Skin of body (tissue), 2 donors: ENCODE results near the gene ALAS1. TPM values are rescaled to one million over a fixed set of nuclear protein-coding genes. Genes with fewer than 3 reads are reported as not detected.
A peak's percentile ranks its signal among the peaks of the same experiment; 100 is the strongest.
"Not testable (repeated sequence)": the region's sequence is repeated elsewhere in the genome, so short reads cannot be mapped to it uniquely, and the experiment has no call there.

Source experiments
- DNase-seq: peaks from one replicate; lab custom pipeline; 2025; lab: John Stamatoyannopoulos, UW
- total RNA-seq: library from RNA; depleted of rRNA; stranded (reverse); fragments of >200 nt; gene quantifications from one replicate; pipeline ENCODE4 v1.2.3, GENCODE V29; 2014

ALAS1 gene
- total RNA-seq, 1 donor from 2014 or later: 31.4 TPM

DNA sequence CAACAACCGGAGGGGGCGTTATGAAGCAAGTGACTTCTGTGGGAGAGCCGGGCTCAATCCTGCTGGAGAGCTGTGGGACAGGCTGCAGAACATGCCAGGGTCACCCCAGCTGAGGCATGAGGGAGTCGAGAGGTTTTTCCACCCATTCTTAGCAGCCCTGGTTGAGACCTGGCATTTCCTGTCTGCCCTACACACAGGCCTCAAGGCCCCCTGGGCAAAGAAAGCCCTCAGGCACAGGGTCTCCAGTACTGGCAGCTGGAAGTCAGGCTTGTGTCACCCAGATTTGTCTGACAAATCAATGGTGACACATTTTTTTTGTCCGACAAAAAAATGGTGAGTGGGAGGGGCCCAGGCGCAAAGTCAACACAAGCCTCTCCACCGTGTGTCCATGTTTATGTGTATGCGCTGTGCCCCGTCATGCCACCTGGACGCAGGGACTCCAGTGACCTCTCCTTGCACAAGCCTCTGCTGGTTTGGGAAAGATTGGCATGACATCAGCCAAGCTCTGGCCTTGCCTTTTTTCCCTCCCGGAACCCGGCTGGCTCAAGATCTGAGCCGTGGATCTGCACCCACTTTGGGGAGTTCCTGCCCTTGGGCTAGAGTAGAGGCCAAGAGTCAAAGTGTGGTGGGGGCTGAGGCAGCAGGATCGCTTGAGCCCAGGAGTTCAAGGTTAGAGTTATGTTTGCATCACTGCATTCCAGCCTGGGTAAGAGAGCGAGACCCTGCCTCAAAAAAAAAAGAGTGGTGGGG, 20.8 kb upstream of the ALAS1 start:
- DNase-seq: no peak

DNA sequence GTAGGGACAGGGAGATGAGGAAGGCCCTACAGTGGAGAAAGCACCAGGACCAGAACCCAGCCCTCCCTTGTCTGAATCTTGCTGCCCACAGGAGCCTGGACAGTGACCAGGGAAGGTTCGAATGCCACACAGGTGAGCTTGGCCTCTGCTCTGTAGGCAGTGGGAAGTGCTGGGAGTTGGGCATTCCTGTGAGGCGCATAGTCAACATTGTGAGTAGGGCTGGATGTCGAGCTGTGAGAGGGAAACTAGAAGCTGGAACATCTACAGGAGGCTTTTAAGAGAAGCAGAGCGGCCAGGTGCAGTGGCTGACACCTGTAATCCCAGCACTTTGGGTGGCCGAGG, 20.3 kb upstream of the ALAS1 start:
- no peak for DNase-seq

- not testable (repeated sequence) for DNase-seq
Measured at GRCh38 chr3:52178126-52178525, 19.8 kb upstream of the ALAS1 start.

- no peak for DNase-seq
Measured at GRCh38 chr3:52178537-52178936, 19.4 kb upstream of the ALAS1 start.

- DNase-seq: no peak
Measured at GRCh38 chr3:52181543-52181942, 16.4 kb upstream of the ALAS1 start.

DNA sequence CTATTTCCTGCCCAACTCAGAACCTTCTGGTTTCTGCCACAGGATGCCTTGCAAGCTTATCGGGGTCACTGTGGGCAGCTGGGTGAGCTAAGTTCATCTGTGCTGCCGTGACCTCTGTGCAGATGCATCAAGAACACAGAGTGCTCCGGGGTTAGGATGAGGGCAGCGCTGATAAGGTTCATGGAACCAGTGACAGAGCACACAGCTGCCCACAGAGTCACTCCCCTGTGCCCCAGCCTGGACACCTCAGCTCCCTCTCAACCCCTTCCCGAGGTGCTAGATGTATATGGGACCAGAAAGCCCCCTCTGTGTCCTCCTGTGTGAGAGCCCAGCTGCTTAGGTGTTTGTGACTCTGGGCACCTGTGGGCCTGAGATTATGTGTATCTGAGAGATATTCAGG, 15.8 kb upstream of the ALAS1 start:
- no peak for DNase-seq

DNA sequence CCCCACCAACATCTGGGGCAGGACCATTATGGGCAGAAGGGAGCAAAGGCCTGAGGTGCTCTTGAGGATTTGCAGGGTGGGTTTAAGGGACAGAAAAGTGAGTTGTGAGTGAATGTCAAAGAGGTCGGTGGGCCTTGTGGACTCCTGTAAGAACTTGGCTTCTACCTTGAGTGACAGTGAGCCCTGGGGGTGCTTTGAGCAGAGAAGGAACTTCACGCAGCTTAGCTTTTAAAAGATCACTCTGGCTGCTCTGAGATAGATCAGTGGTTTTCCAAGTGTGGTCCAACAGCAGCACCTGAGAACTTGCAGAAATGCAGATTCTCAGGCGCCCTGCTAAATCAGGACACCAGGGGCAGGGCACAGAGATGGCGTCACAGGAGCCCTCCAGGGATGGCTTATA, 15.3 kb upstream of the ALAS1 start:
- no peak for DNase-seq

DNA sequence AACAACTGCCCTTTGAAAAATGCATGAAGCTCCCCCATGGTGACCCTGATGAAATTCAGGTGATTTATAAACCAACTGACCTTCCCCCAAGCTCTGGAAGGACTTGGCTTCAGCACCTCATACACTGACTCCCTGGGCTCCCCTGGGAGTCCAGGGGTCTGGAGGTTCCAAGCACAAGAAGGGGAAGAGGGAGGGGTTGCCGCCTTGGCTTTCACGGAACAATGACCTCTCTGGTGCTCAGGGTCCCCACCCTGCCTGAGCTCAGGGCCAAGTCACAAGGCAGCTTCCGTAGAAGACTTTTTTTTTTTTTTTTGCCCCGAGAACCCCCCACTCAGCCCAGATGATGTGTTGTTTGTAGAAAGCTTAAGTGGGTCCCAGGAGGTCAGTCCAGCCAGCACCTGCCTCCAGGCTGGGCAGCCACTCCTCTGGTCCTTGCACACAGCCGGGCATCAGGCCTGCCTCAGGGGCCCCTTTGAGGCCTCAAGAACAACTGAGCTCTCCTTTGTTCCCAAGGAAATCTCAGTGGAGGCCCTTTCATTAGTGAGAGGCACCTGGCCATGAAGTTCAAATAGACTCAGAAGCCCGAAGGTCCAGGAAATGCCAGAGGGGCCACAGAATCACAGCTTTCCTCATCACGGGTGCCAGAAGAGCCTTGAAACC, 14.0 kb upstream of the ALAS1 start:
- DNase-seq: no peak

GRCh38 chr3:52184690-52185089, 13.3 kb upstream of the ALAS1 start:
- DNase-seq: no peak

DNA sequence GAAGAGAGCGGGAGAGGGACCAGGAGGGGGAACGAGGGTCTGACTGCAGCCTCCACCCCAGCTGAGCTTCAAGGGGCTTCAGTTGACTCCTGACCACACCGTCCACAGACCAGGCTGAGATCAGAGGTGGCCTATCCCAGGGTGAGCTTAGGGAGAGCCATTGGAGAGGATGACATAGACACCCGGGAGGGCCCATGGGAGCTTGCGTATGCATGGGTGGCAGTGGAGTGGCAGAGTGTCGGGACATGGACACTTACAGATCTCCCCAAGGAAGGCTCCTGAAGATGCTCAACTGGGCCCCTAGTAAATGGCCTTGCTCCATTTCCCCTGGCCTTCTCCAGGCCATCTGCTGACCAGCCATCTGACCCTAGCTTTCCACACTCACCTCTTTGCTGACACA, 12.6 kb upstream of the ALAS1 start:
- DNase-seq: no peak

DNA sequence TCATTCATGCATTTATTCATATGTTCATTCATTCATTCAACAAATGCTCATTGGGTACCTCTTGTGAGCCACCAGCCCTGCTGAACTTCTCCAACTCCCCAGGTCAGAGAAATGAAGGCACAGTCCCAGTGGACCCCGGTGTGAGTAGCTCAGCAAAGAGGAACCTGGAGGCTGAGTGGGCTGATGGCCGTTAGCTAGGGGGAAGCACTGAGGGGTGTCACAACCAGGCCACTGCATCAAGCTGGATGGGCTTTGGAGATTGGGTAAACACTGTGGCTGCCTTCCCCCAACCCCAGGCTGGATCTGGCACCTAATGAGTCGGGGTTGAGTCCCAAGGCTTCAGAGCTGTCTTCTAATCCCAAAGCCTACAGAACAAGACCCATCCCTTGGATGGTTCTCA, 12.1 kb upstream of the ALAS1 start:
- no peak for DNase-seq

DNA sequence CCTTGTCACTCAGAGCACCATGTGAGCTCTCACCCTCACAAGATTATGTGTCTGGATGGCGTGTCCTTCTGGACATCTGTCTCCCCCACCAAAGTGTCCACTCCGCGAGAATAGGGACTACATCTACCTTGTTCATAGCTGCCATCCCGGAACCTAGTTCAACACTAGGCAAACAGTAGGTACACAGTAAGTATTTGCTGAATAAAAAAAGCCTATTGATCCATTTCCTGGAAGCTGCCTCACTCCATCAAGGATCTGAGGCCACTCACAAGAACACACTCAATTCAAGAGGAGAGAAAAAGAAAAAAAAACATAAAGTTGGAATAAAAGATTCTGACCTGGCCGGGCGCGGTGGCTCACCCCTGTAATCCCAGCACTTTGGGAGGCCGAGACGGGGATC, 11.2 kb upstream of the ALAS1 start:
- DNase-seq: no peak

- DNase-seq: no peak
Measured at GRCh38 chr3:52188556-52188955, 9.4 kb upstream of the ALAS1 start.

GRCh38 chr3:52190294-52191074, 7.5 kb upstream of the ALAS1 start:
- no peak for DNase-seq

DNA sequence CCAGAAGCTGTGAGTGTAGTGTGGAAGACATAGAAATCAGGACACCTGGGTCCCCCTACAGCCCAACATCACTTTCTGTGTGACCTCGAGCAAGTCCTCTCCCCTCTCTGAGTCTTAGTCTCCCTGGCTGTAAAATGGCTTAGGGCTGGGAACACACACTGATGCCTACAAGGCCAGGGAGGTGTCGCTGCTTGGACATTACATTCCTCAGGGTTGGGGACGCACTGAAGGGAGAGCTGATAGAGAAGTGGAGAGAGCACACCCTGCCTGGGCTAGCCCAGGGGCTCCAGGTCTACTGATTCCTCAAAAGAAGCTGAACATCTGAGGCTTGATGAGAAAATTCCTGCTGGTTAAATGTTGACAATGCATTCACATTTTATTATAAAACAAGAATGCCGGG, 6.3 kb upstream of the ALAS1 start:
- DNase-seq: no peak

- DNase-seq: no peak
Measured at GRCh38 chr3:52193065-52193464, 4.9 kb upstream of the ALAS1 start.

GRCh38 chr3:52194485-52195290, 3.3 kb upstream of the ALAS1 start:
- no peak for DNase-seq

GRCh38 chr3:52195291-52195597, 2.7 kb upstream of the ALAS1 start:
- no peak for DNase-seq

- peak; percentile 23 for DNase-seq
Measured at GRCh38 chr3:52195823-52196331, 2.1 kb upstream of the ALAS1 start.

DNA sequence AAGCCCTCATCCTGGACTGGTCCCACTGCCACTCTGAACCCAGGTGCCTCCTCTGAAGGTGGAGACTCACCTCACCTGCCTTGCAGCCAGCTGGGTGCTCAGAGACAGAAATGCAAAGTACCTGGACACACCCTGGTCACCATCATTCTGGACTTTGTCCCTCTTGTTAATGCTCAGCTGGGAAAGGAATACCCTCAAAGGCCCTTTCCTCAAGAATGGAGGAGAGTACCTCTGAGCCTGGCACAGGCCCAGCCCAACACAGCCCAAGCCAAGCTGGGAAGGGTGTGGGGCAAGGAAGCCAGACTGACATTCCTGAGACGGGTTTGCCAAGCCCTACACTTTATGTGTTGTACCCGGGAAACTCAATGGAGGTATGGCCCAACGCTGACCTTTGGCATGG, 983 bp upstream of the ALAS1 start:
- no peak for DNase-seq

DNA sequence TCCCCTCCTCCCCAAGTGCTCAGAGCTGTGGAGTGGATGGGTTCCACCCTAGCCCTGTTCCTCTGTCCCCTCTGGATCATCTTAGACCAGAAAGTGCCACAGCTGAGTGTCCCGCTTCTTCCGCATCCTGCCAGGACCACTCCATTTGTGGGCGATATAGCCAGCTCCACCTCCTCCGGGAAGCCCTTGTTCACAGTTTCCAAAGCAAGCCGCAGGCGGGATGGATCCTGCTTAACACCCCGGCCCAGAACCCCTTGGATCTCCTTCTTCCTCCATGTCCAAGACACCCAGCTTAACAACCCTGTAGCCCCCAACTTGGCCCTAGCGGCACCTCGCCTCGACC, 490 bp upstream of the ALAS1 start:
- no peak for DNase-seq
